Inferior parietal cortex (tissue), 1 donor: Measurements from ENCODE around the gene SWAP70.
"Not testable (repeated sequence)": the region's sequence is repeated elsewhere in the genome, so short reads cannot be mapped to it uniquely, and the experiment has no call there.

Experiments
- DNase-seq: peaks from one replicate; pipeline ENCODE4 v3.0.0-alpha.2; 2016; ENCODE audit errors: extremely low spot score

The SWAP70 gene

GRCh38 chr11:9663699-9664275 is at the start of gene SWAP70:
TSS of gene SWAP70 (plus strand) at chr11:9664077. CDS start at chr11:9664180, 103 bp downstream.
- DNase-seq, result no peak

DNA sequence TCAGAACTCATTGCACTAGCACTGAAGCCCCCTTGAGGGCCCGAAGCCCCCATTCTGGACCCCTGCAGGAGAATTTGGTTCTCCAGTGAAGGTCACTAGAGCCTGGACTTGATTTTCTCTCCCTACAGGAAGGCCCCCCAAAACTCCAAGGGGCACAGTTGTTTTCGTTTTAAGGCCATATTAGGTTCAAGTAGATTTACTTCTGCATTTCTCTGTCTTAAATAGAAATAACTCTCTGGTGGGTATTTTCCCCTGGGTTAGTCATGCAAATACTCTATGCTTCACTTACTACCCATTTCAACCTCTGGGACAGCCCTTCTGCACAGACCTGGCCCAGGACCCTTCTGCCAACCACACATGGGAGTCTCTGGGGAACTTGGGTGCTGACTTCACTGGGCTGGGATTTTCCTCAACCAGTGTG is 48.8 kb upstream of the SWAP70 start:
- DNase-seq, result no peak

DNA sequence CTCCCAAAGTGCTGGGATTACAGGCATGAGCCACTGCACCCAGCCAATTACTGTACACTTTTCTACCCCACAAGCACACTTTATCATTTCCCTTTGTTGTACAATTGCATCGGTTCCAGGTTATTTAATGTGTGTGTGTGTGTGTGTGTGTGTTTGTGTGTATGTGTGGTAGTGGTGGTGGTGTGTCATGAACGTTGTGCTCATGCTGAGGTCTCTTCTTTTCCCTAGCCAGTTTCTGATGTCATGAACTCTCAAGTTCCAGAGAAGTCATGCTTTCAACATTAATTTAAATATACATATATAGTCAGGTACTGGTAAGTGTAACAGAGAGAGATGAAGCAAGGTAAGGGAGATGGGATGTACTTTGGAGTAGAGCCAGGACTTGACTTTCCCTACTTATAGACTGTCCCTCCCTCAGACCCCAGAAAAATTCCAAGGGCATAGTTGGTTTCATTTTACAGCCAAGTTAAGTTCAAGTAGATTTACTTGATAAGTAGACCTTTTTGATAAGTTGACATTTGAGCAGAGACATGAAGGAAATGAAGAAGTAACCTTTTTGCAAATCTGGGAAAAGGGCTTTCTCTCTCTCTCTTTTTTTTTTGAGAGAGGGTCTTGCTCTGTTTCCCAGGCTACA is 47.7 kb upstream of the SWAP70 start:
- DNase-seq, result no peak

DNA sequence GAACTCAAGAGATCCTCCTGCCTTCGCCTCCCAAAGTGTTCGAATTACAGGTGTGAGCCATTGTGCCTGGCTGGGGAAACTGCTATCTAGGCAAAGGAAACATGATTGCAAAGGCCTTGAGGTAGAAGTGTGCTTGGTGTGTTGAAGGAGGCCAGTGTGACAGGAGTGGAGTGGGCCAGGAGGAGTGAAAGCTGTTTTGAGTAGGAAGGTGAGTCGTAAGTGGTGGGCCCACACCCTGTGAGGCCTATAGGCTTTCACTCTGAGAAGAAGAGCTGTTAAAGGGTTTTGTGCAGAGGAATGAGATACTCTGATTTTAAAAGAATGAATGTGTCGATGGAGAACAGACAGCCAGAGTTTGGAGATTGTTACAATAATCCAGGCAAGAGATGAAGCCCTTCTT is 47.0 kb upstream of the SWAP70 start:
- no peak for DNase-seq

GRCh38 chr11:9617940-9618339 is 45.9 kb upstream of the SWAP70 start:
- no peak for DNase-seq

DNA sequence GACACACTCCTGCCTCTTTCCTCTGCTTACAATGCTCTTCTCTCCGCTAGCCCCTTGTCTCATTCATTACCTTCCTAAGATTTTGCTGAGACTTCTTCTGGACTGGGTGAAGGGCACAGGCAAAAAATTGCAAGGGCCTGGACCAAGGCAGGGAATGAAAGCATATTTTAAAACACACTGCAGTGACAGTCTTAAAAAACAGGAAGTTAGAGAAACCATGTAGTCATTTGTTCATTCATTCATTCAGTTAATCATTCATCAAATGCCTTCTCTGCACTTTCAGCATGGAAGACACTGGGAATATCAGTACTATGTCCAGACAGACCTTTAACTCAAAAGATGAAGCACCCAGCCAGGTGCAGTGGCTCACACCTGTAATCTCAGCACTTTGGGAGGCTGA is 44.9 kb upstream of the SWAP70 start:
- no peak for DNase-seq

GRCh38 chr11:9619971-9620370 is 43.9 kb upstream of the SWAP70 start:
- no peak for DNase-seq

GRCh38 chr11:9622353-9622752 is 41.5 kb upstream of the SWAP70 start:
- not testable (repeated sequence) for DNase-seq

GRCh38 chr11:9623053-9623452 is 40.8 kb upstream of the SWAP70 start:
- DNase-seq, result not testable (repeated sequence)

GRCh38 chr11:9624448-9624847 is 39.4 kb upstream of the SWAP70 start:
- DNase-seq, result no peak

DNA sequence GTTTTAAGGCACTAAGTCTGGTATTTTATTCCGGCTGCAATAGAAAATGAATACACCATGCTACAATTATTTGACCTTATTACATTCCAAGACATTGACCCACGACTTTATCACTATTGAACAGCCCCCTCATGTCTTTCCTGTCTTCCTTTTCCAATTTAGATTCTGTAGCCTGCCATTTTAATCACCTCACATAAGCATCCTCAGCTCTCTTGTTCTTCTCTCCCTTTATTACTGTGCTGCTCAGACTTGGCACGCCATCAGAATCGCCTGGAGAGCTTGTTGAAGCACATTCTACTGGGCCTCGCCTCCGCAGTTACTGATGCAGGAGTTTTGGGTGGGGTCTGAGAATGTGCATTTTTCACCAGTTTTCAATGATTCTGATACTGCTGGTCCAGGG is 38.7 kb upstream of the SWAP70 start:
- DNase-seq, result no peak

DNA sequence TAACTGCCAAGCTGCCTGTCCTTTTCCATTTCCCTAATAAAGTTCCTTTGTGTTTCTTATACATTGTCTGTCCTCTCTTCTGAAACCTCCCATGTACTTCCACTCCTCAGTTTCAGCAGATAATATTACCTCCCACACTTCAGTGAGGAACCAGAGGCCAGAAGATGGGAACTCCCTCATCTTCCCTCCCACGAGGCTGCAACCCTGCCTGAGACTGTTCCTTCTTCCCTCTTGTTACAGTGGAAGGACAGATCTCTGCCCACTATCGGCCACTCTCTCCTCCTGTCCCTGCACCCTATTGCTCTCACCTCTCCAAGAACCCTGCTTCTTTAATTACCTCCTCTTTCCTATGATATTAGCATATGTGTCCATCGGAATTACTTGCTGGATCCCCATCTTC is 38.1 kb upstream of the SWAP70 start:
- no peak for DNase-seq

GRCh38 chr11:9626496-9627394 is 37.1 kb upstream of the SWAP70 start:
- DNase-seq, result no peak

- DNase-seq, result no peak
These were observed 34.8 kb upstream of the SWAP70 start for GRCh38 chr11:9629064-9629463.

- no peak for DNase-seq
These were observed 30.2 kb upstream of the SWAP70 start for GRCh38 chr11:9633679-9634078.

GRCh38 chr11:9636691-9637090 is 27.2 kb upstream of the SWAP70 start:
- no peak for DNase-seq

- DNase-seq, result no peak
These were observed 24.8 kb upstream of the SWAP70 start for GRCh38 chr11:9639099-9639498.

GRCh38 chr11:9639985-9640384 is 23.9 kb upstream of the SWAP70 start:
- DNase-seq, result no peak

- no peak for DNase-seq
These were observed 21.0 kb upstream of the SWAP70 start for GRCh38 chr11:9642894-9643293.

GRCh38 chr11:9643751-9644150 is 20.1 kb upstream of the SWAP70 start:
- DNase-seq, result no peak

GRCh38 chr11:9645881-9646280 is 18.0 kb upstream of the SWAP70 start:
- DNase-seq, result no peak

- no peak for DNase-seq
These were observed 17.6 kb upstream of the SWAP70 start for GRCh38 chr11:9646324-9646723.

- no peak for DNase-seq
These were observed 12.4 kb upstream of the SWAP70 start for GRCh38 chr11:9651481-9651880.
